CD4-positive, alpha-beta T cell (primary cell): ENCODE data around the gene RYR3. TPM values are rescaled to one million over a fixed set of nuclear protein-coding genes. Genes with fewer than 3 reads are reported as not detected.

ENCODE experiments used
- ATAC-seq: fragments of 200-7000 bp; cut with Tn5 transposase; one replicate; pipeline ENCODE4 v1.10.0; 2022; ENCODE audit warnings: mild to moderate bottlenecking; ENCODE audit not compliant: poor library complexity
- CTCF ChIA-PET: fragments of 350-600 bp; sonication (Branson Sonifier 250); formaldehyde crosslinking; loops from one replicate; lab custom pipeline; 2021; ENCODE audit warnings: antibody characterized with exemption, inconsistent platforms; lab: Charles Lee
- POLR2A ChIA-PET: fragments of 350-600 bp; sonication (Branson Sonifier 250); formaldehyde crosslinking; loops from one replicate; lab custom pipeline; 2021; ENCODE audit warnings: antibody characterized with exemption, inconsistent platforms; lab: Charles Lee
- DNase-seq, 14 experiments: peaks; one replicate each; pipeline ENCODE4 v3.0.0-alpha.2; 2013 to 2020; ENCODE audit warnings: mixed read lengths in 2 of 14
- H3K27ac ChIP-seq, 2 donors: one replicate each; pipeline versions ENCODE4 v1.5.1 to v1.7.0; 2013; ENCODE audit warnings: low read length in 2 of 2, low read depth in 1 of 2, mild to moderate bottlenecking in 1 of 2
- H3K27me3 ChIP-seq, 2 experiments: 1 replicate in 1 of 2; 2 replicates in 1 of 2; pipeline versions ENCODE4 v1.6.1 to v1.7.0; 2013; ENCODE audit warnings: low read length in 2 of 2, control low read depth in 1 of 2, mild to moderate bottlenecking in 1 of 2, moderate library complexity in 1 of 2; ENCODE audit not compliant: insufficient read depth in 2 of 2, control insufficient read depth in 1 of 2
- H3K36me3 ChIP-seq: one replicate; pipeline ENCODE4 v1.6.1; 2013; ENCODE audit warnings: low read length, control low read depth; ENCODE audit not compliant: insufficient read depth
- H3K4me1 ChIP-seq: one replicate; pipeline ENCODE4 v1.6.1; 2013; ENCODE audit warnings: low read length, control low read depth; ENCODE audit not compliant: insufficient read depth
- H3K4me3 ChIP-seq: one replicate; pipeline ENCODE4 v1.5.1; 2013; ENCODE audit warnings: mild to moderate bottlenecking, low read length, moderate library complexity
- H3K9me3 ChIP-seq, 2 experiments: 1 replicate in 1 of 2; 2 replicates in 1 of 2; pipeline versions ENCODE4 v1.6.1 to v1.7.0; 2013; ENCODE audit warnings: low read length in 2 of 2, mild to moderate bottlenecking in 2 of 2, control low read depth in 1 of 2, moderate library complexity in 1 of 2; ENCODE audit not compliant: control insufficient read depth in 1 of 2, insufficient read depth in 1 of 2
- H3K27ac Mint-ChIP-seq: one replicate; pipeline ENCODE4 v1.8.0; 2020; ENCODE audit warnings: mixed read lengths
- H3K27me3 Mint-ChIP-seq: one replicate; pipeline ENCODE4 v1.8.0; 2021; ENCODE audit warnings: mixed read lengths
- H3K36me3 Mint-ChIP-seq: one replicate; pipeline ENCODE4 v1.8.0; 2021; ENCODE audit warnings: low read depth, mixed read lengths
- H3K4me1 Mint-ChIP-seq: one replicate; pipeline ENCODE4 v1.8.0; 2021; ENCODE audit warnings: low read depth, mixed read lengths
- H3K4me3 Mint-ChIP-seq: one replicate; pipeline ENCODE4 v1.8.0; 2020; ENCODE audit warnings: mild to moderate bottlenecking, mixed read lengths
- H3K9me3 Mint-ChIP-seq: one replicate; pipeline ENCODE4 v1.8.0; 2020; ENCODE audit warnings: mixed read lengths
- intact Hi-C, 2 experiments: fragments of 100-400 bp; cut with DNase I in 1 of 2; cut with micrococcal nuclease in 1 of 2; formaldehyde crosslinking; loops; one replicate each; pipeline versions ENCODE4 v1.15.1 to v1.9.0; 2023 to 2025; cut with DNase I, micrococcal nuclease
- total RNA-seq, 174 experiments: library from RNA in 2 of 174; stranded (reverse) in 2 of 174; gene quantifications; one replicate each; pipeline ENCODE4 v1.2.3 and lab custom pipeline; 2021 to 2026
- TF ChIP-seq, protein P1 (sequence below): fragments of 200-600 bp; IDR thresholded peaks from one replicate; pipeline ENCODE4 v1.8.0; 2022; ENCODE audit warnings: antibody characterized with exemption, mild to moderate bottlenecking

RYR3 gene
- total RNA-seq, 2 experiments from 2014 or later: not detected

GRCh38 chr15:33871980-33872379, 561.2 kb downstream of the RYR3 start:
- ATAC-seq (no peak), DNase-seq (no peak)
- CTCF ChIA-PET: no interaction called here
- H3K27ac ChIP-seq: no peak overlapping the region
- H3K4me1 ChIP-seq: no peaks in the 10 kb centered on the region
- H3K27ac Mint-ChIP-seq: no peak overlapping the region
- H3K4me3 ChIP-seq: no peak overlapping the region
- no peaks in the 10 kb centered on the region for H3K27me3 ChIP-seq
- no peak overlapping the region for H3K4me3 Mint-ChIP-seq
- intact Hi-C loops: no loop called here
- TF ChIP-seq, protein P1, sequence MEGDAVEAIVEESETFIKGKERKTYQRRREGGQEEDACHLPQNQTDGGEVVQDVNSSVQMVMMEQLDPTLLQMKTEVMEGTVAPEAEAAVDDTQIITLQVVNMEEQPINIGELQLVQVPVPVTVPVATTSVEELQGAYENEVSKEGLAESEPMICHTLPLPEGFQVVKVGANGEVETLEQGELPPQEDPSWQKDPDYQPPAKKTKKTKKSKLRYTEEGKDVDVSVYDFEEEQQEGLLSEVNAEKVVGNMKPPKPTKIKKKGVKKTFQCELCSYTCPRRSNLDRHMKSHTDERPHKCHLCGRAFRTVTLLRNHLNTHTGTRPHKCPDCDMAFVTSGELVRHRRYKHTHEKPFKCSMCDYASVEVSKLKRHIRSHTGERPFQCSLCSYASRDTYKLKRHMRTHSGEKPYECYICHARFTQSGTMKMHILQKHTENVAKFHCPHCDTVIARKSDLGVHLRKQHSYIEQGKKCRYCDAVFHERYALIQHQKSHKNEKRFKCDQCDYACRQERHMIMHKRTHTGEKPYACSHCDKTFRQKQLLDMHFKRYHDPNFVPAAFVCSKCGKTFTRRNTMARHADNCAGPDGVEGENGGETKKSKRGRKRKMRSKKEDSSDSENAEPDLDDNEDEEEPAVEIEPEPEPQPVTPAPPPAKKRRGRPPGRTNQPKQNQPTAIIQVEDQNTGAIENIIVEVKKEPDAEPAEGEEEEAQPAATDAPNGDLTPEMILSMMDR: no peak
- no peaks in the 10 kb centered on the region for H3K9me3 ChIP-seq
- peaks cover 2% of the 10 kb centered on the region for H3K36me3 ChIP-seq
- peaks cover 36% of the 10 kb centered on the region for H3K36me3 Mint-ChIP-seq
- H3K9me3 Mint-ChIP-seq: no peaks in the 10 kb centered on the region
- H3K4me1 Mint-ChIP-seq: no peaks in the 10 kb centered on the region
- no peaks in the 10 kb centered on the region for H3K27me3 Mint-ChIP-seq
- POLR2A ChIA-PET: no interaction called here

DNA sequence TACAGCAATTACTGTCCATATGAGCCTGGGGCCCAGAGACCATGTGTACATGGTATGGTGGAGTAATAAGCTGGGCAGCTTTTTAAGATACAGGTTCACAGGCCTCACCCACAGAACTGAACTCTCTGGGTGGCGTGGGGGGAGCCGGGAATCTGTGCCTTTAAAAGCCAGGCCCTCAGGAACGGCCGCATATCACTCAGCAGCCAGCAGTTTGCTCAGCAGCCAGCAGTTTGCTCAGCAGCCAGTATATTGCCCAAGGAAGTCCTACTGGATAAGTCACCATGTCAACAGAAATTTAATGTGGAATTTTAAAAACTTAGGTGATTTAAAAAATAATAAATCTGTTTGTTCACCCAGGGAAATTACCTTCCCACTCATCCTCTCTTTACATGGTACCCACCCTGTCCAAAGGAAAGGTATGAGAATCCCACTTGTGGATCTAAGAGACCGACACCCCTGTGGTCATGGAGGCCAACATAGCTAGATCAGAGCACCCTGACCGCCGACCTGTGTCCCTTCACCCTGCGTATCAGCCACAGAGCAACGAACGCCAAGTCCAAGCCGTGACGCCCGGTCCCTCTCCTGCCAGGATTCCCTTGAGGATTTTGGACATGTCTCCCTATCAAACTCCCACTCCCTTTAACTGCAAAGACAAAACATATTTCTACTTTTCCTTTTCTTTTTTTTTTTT, 561.8 kb downstream of the RYR3 start:
- ChIA-PET CTCF (no interaction called here), POLR2A (no interaction called here)
- Mint-ChIP-seq H3K27me3 (no peaks in the 10 kb centered on the region), H3K36me3 (peaks cover 30% of the 10 kb centered on the region), H3K27ac (no peak overlapping the region), H3K4me3 (no peak overlapping the region), H3K4me1 (no peaks in the 10 kb centered on the region), H3K9me3 (no peaks in the 10 kb centered on the region)
- DNase-seq: no peak
- Histone ChIP-seq H3K27me3 (no peaks in the 10 kb centered on the region), H3K9me3 (no peaks in the 10 kb centered on the region), H3K36me3 (no peaks in the 10 kb centered on the region), H3K4me1 (no peaks in the 10 kb centered on the region), H3K27ac (no peak overlapping the region), H3K4me3 (no peak overlapping the region)
- TF ChIP-seq, protein P1: no peak
- intact Hi-C loops: no loop called here
- ATAC-seq: no peak

- Mint-ChIP-seq H3K4me3 (no peak overlapping the region), H3K4me1 (no peaks in the 10 kb centered on the region), H3K27me3 (no peaks in the 10 kb centered on the region), H3K9me3 (no peaks in the 10 kb centered on the region), H3K27ac (no peak overlapping the region), H3K36me3 (peaks cover 21% of the 10 kb centered on the region)
- Histone ChIP-seq H3K36me3 (no peaks in the 10 kb centered on the region), H3K9me3 (no peaks in the 10 kb centered on the region), H3K4me3 (no peak overlapping the region), H3K4me1 (no peaks in the 10 kb centered on the region), H3K27me3 (no peaks in the 10 kb centered on the region), H3K27ac (no peak overlapping the region)
- TF ChIP-seq, protein P1: no peak
- ATAC-seq (no peak), DNase-seq (no peak)
- intact Hi-C loops: no loop called here
- ChIA-PET POLR2A (no interaction called here), CTCF (no interaction called here)
Observed at GRCh38 chr15:33874156-33874555, 563.4 kb downstream of the RYR3 start.
